Measurements from ENCODE around the gene GAS2L2.

DNA sequence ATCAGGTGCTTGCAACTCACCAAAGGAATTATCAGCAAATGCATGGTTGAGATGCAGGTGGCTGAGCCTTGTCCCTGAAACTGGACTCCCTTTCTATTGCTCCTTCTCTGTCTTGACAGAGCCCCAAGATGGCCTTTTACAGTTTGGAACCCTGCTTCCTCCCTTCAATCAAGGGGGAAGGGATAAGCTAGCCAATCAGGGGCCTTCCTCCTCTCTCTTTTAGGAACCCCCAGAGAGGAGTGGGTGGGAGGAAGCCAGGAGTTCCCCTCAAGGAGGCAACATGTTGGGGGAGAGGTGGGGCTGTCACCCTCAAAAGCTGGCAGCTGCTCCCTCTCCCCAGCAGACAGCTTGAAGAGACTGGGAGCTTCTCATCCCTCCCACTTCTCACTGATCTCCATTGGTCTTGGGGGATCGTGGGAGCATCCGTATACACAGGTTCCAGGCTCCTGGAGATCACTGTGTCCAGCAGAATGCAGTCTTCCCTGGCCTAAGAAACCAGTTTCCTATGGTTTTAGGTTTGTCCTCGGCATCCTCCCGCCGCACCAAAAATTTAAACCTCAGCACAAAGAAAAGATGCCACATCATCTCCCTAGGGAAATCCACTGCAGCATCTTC is 14.4 kb downstream of the GAS2L2 start:
- TF ChIP-seq, protein P1, sequence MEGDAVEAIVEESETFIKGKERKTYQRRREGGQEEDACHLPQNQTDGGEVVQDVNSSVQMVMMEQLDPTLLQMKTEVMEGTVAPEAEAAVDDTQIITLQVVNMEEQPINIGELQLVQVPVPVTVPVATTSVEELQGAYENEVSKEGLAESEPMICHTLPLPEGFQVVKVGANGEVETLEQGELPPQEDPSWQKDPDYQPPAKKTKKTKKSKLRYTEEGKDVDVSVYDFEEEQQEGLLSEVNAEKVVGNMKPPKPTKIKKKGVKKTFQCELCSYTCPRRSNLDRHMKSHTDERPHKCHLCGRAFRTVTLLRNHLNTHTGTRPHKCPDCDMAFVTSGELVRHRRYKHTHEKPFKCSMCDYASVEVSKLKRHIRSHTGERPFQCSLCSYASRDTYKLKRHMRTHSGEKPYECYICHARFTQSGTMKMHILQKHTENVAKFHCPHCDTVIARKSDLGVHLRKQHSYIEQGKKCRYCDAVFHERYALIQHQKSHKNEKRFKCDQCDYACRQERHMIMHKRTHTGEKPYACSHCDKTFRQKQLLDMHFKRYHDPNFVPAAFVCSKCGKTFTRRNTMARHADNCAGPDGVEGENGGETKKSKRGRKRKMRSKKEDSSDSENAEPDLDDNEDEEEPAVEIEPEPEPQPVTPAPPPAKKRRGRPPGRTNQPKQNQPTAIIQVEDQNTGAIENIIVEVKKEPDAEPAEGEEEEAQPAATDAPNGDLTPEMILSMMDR (optimal IDR thresholded peaks at IDR 0.05 in 1 of 3, IDR thresholded peaks at IDR 0.05 in 1 of 3, conservative IDR thresholded peaks at IDR 0.05 in 1 of 3; ENCODE audit: extremely low read depth in 1 of 3, insufficient read depth in 2 of 3, low read length in 3 of 3) = no peak
- no peak for TF ChIP-seq EZH2 (IDR thresholded peaks at IDR 0.05; ENCODE audit: low read length)

Data from keratinocyte (primary cell).